HepG2 (cell line): Measurements from ENCODE around the gene RRP36. TPM values are rescaled to one million over a fixed set of nuclear protein-coding genes. Genes with fewer than 3 reads are reported as not detected.

ENCODE experiments used
- AGO1 ChIP-seq: fragments of 200-400 bp; formaldehyde crosslinking; IDR thresholded peaks from 2 replicates; pipeline ENCODE4 v1.6.1; 2017; ENCODE audit warnings: mild to moderate bottlenecking, low read depth, low read length, moderate library complexity; ENCODE audit not compliant: poor library complexity, severe bottlenecking
- CAMTA2 ChIP-seq: sonication (generic); formaldehyde crosslinking; IDR thresholded peaks from 2 replicates; pipeline ENCODE4 v1.4.0; 2020; ENCODE audit warnings: mild to moderate bottlenecking, missing genetic modification reagents, borderline replicate concordance
- ELF1 ChIP-seq: sonication (generic); formaldehyde crosslinking; IDR thresholded peaks from 2 replicates; pipeline ENCODE4 v1.4.0; 2020; ENCODE audit warnings: missing genetic modification reagents
- MED8 ChIP-seq: sonication (generic); formaldehyde crosslinking; IDR thresholded peaks from 2 replicates; pipeline ENCODE4 v1.8.1; 2023; ENCODE audit warnings: mild to moderate bottlenecking, missing genetic modification reagents; ENCODE audit not compliant: insufficient replicate concordance
- MEIS1 ChIP-seq: sonication (generic); formaldehyde crosslinking; IDR thresholded peaks from 2 replicates; pipeline ENCODE4 v1.9.0; 2021; ENCODE audit warnings: mild to moderate bottlenecking, missing genetic modification reagents, moderate library complexity, borderline replicate concordance
- MZF1 ChIP-seq: sonication (generic); formaldehyde crosslinking; IDR thresholded peaks from 2 replicates; pipeline ENCODE4 v1.8.1; 2023; ENCODE audit warnings: mild to moderate bottlenecking, missing genetic modification reagents, borderline replicate concordance
- NCOA1 ChIP-seq: sonication (generic); formaldehyde crosslinking; IDR thresholded peaks from 2 replicates; pipeline ENCODE4 v1.9.0; 2021; ENCODE audit warnings: missing genetic modification reagents
- NCOA2 ChIP-seq: sonication (generic); formaldehyde crosslinking; IDR thresholded peaks from 2 replicates; pipeline ENCODE4 v1.8.0; 2022; ENCODE audit warnings: inconsistent platforms
- POLR2A ChIP-seq, 2 experiments: IDR thresholded peaks; 2 replicates each; pipeline ENCODE4 v1.6.1; 2011; ENCODE audit warnings: low read depth in 2 of 2, low read length in 2 of 2, mild to moderate bottlenecking in 1 of 2, moderate library complexity in 1 of 2; ENCODE audit not compliant: insufficient read depth in 1 of 2
- RARG ChIP-seq: sonication (generic); formaldehyde crosslinking; IDR thresholded peaks from 2 replicates; pipeline ENCODE4 v1.4.0; 2020; ENCODE audit warnings: low read depth, mild to moderate bottlenecking, missing genetic modification reagents
- RBM22 ChIP-seq: fragments of 200-400 bp; formaldehyde crosslinking; optimal IDR thresholded peaks from 2 replicates; pipeline ENCODE3; 2017; ENCODE audit warnings: mild to moderate bottlenecking, low read length, moderate library complexity
- TRIM24 ChIP-seq: sonication (generic); formaldehyde crosslinking; IDR thresholded peaks from 2 replicates; pipeline ENCODE4 v1.8.0; 2022; ENCODE audit warnings: mild to moderate bottlenecking, missing genetic modification reagents
- ZBTB3 ChIP-seq: sonication (generic); formaldehyde crosslinking; IDR thresholded peaks from 2 replicates; pipeline ENCODE4 v1.4.0; 2020; ENCODE audit warnings: low read depth, mild to moderate bottlenecking, moderate library complexity, missing genetic modification reagents, borderline replicate concordance
- ZNF350 ChIP-seq: sonication (generic); formaldehyde crosslinking; IDR thresholded peaks from 2 replicates; pipeline ENCODE4 v1.4.0; 2020; ENCODE audit warnings: mild to moderate bottlenecking, low read depth, missing genetic modification reagents, borderline replicate concordance
- ZNF441 ChIP-seq: sonication (generic); formaldehyde crosslinking; IDR thresholded peaks from 2 replicates; pipeline ENCODE4 v1.7.0; 2021; ENCODE audit warnings: missing genetic modification reagents, borderline replicate concordance
- ZNF570 ChIP-seq: sonication (generic); formaldehyde crosslinking; IDR thresholded peaks from 2 replicates; pipeline ENCODE4 v1.4.0; 2020; ENCODE audit warnings: mild to moderate bottlenecking, missing genetic modification reagents, borderline replicate concordance
- ZNF616 ChIP-seq: sonication (generic); formaldehyde crosslinking; IDR thresholded peaks from 2 replicates; pipeline ENCODE4 v1.5.0; 2020; ENCODE audit warnings: low read depth, mild to moderate bottlenecking, missing genetic modification reagents
- ZNF629 ChIP-seq: sonication (generic); formaldehyde crosslinking; conservative IDR thresholded peaks from 2 replicates; pipeline ENCODE4 v1.5.0; 2020; ENCODE audit warnings: missing genetic modification reagents
- ZNF776 ChIP-seq: sonication (generic); formaldehyde crosslinking; IDR thresholded peaks from 2 replicates; pipeline ENCODE4 v1.4.0; 2020; ENCODE audit warnings: mild to moderate bottlenecking, missing genetic modification reagents
- polyA plus RNA-seq, 8 experiments: library from polyadenylated mRNA; depleted of rRNA in 3 of 8; stranded (reverse) in 7 of 8; unstranded in 1 of 8; fragments of >200 nt; fragmentation: Illumina TruSeq in 4 of 8; extraction: Trizol in 4 of 8; gene quantifications; 2 replicates each; pipeline versions ENCODE4 v1.2.1 to v1.2.3, GENCODE V29; 2011 to 2016; ENCODE audit warnings: low read depth in 4 of 8, missing spikeins in 1 of 8, mixed read lengths in 1 of 8; ENCODE audit not compliant: insufficient read depth in 1 of 8
- total RNA-seq, 5 experiments: library from RNA; depleted of rRNA; stranded (reverse); fragments of >200 nt; fragmentation: Illumina TruSeq; extraction: Trizol; gene quantifications; 2 replicates each; pipeline ENCODE4 v1.2.3, GENCODE V29; 2016; ENCODE audit warnings: low read depth in 1 of 5
- TF ChIP-seq, protein P1 (sequence below): sonication (generic); formaldehyde crosslinking; IDR thresholded peaks from 2 replicates; pipeline ENCODE4 v1.5.1; 2020; ENCODE audit warnings: missing genetic modification reagents, mild to moderate bottlenecking, borderline replicate concordance
- TF ChIP-seq, protein P2 (sequence below): IDR thresholded peaks from 2 replicates; pipeline ENCODE4 v1.6.1; 2016; ENCODE audit warnings: control low read depth
- TF ChIP-seq, protein P3 (sequence below): sonication (generic); formaldehyde crosslinking; IDR thresholded peaks from 2 replicates; pipeline ENCODE4 v1.5.0; 2020; ENCODE audit warnings: missing genetic modification reagents, mild to moderate bottlenecking, borderline replicate concordance

RRP36 gene
- total and polyA plus RNA-seq, 2 of the 13 experiments (the other 11 are each of a cell fraction or from before 2014, with no cell fraction given): 29.5 to 144 TPM

GRCh38 chr6:42984001-42984923, 37.2 kb upstream of the RRP36 start, which contains the start of gene PPP2R5D (continued):
- TF ChIP-seq, protein P1, sequence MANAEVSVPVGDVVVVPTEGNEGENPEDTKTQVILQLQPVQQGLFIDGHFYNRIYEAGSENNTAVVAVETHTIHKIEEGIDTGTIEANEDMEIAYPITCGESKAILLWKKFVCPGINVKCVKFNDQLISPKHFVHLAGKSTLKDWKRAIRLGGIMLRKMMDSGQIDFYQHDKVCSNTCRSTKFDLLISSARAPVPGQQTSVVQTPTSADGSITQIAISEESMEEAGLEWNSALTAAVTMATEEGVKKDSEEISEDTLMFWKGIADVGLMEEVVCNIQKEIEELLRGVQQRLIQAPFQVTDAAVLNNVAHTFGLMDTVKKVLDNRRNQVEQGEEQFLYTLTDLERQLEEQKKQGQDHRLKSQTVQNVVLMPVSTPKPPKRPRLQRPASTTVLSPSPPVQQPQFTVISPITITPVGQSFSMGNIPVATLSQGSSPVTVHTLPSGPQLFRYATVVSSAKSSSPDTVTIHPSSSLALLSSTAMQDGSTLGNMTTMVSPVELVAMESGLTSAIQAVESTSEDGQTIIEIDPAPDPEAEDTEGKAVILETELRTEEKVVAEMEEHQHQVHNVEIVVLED (CRISPR knock-in tag): no peak
- TF ChIP-seq MED8 (CRISPR knock-in tag) (peak; percentile 86), RARG (CRISPR knock-in tag) (no peak), POLR2A (IDR thresholded peaks at IDR 0.05; ENCODE audit: insufficient read depth in 1 of 2, low read depth in 2 of 2, low read length in 2 of 2) (peak; percentile 93 to 99), AGO1 (no peak), ZNF570 (CRISPR knock-in tag) (no peak), RBM22 (no peak), MEIS1 (peak; percentile 89; the same call in 1 of the 2 replicates), ZNF629 (CRISPR knock-in tag) (peak; percentile 28; the same call in 1 of the 2 replicates), ZNF350 (CRISPR knock-in tag) (no peak; the same call in 1 of the 2 replicates), CAMTA2 (CRISPR knock-in tag) (0 out of 2 replicates have a peak, but pooled peaks have one; percentile 20), MZF1 (CRISPR knock-in tag) (no peak), NCOA2 (no peak; the same call in 1 of the 2 replicates), ZBTB3 (CRISPR knock-in tag) (no peak), ZNF616 (CRISPR knock-in tag) (peak; percentile 39; the same call in 1 of the 2 replicates), ZNF441 (peak; percentile 66), ZNF776 (CRISPR knock-in tag) (peak; percentile 67), NCOA1 (CRISPR knock-in tag) (no peak; the same call in 1 of the 2 replicates), ELF1 (CRISPR knock-in tag) (no peak; the same call in 1 of the 2 replicates), TRIM24 (CRISPR knock-in tag) (no peak)
- TF ChIP-seq, protein P2, sequence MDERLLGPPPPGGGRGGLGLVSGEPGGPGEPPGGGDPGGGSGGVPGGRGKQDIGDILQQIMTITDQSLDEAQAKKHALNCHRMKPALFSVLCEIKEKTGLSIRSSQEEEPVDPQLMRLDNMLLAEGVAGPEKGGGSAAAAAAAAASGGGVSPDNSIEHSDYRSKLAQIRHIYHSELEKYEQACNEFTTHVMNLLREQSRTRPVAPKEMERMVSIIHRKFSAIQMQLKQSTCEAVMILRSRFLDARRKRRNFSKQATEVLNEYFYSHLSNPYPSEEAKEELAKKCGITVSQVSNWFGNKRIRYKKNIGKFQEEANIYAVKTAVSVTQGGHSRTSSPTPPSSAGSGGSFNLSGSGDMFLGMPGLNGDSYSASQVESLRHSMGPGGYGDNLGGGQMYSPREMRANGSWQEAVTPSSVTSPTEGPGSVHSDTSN: no peak
- TF ChIP-seq, protein P3, sequence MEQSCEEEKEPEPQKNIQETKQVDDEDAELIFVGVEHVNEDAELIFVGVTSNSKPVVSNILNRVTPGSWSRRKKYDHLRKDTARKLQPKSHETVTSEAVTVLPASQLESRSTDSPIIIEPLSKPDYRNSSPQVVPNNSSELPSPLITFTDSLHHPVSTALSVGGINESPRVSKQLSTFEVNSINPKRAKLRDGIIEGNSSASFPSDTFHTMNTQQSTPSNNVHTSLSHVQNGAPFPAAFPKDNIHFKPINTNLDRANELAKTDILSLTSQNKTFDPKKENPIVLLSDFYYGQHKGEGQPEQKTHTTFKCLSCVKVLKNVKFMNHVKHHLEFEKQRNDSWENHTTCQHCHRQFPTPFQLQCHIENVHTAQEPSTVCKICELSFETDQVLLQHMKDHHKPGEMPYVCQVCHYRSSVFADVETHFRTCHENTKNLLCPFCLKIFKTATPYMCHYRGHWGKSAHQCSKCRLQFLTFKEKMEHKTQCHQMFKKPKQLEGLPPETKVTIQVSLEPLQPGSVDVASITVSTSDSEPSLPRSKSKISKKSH (CRISPR knock-in tag): no peak
